ENCODE measurements around the gene SYNPO2. TPM values are rescaled to one million over a fixed set of nuclear protein-coding genes. Genes with fewer than 3 reads are reported as not detected.

SYNPO2 gene
- total and polyA plus RNA-seq, 3 experiments from 2014 or later: 0.16 to 0.22 (median 0.21) TPM

GRCh38 chr4:119097282-119097900, 208.7 kb downstream of the SYNPO2 start:
- H3K36me3 ChIP-seq (ENCODE audit: insufficient read depth, low read length): no peaks in the 10 kb centered on the region
- no peak for DNase-seq
- Mint-ChIP-seq H3K4me3 (no peak overlapping the region), H3K9me3 (peaks cover 0 to 4% (median 0%) of the 10 kb centered on the region in 5 donors), H3K27me3 (peaks cover 5 to 21% of the 10 kb centered on the region in 2 donors), H3K4me1 (peaks cover 9 to 21% (median 17%) of the 10 kb centered on the region in 3 donors), H3K27ac (no peak overlapping the region), H3K36me3 (peaks cover 0 to 3% (median 0%) of the 10 kb centered on the region in 3 donors)
- H3K4me3 ChIP-seq (ENCODE audit: low read length): no peak overlapping the region
- H3K27me3 ChIP-seq (ENCODE audit: insufficient read depth, low read length, poor library complexity, severe bottlenecking): no peaks in the 10 kb centered on the region
- no peaks in the 10 kb centered on the region for H3K9me3 ChIP-seq (ENCODE audit: low read length)
- no peaks in the 10 kb centered on the region for H3K4me1 ChIP-seq (ENCODE audit: insufficient read depth, low read length)
- ChIA-PET POLR2A (no interaction called here), CTCF (no interaction called here)
- no peak overlapping the region for H3K27ac ChIP-seq (ENCODE audit: low read depth, low read length)

- CTCF ChIA-PET: no interaction called here
- POLR2A ChIA-PET: no interaction called here
- H3K9me3 Mint-ChIP-seq: peaks cover 0 to 4% (median 0%) of the 10 kb centered on the region in 5 donors
- H3K4me3 Mint-ChIP-seq: no peak overlapping the region
- peaks cover 9 to 22% (median 17%) of the 10 kb centered on the region in 3 donors for H3K4me1 Mint-ChIP-seq
- Histone ChIP-seq H3K36me3 (ENCODE audit: insufficient read depth, low read length) (no peaks in the 10 kb centered on the region), H3K27me3 (ENCODE audit: insufficient read depth, low read length, poor library complexity, severe bottlenecking) (no peaks in the 10 kb centered on the region), H3K9me3 (ENCODE audit: low read length) (no peaks in the 10 kb centered on the region), H3K27ac (ENCODE audit: low read depth, low read length) (no peak overlapping the region), H3K4me1 (ENCODE audit: insufficient read depth, low read length) (no peaks in the 10 kb centered on the region), H3K4me3 (ENCODE audit: low read length) (no peak overlapping the region)
- peaks cover 0 to 3% (median 0%) of the 10 kb centered on the region in 3 donors for H3K36me3 Mint-ChIP-seq
- no peak for DNase-seq
- peaks cover 3 to 20% of the 10 kb centered on the region in 2 donors for H3K27me3 Mint-ChIP-seq
- no peak overlapping the region for H3K27ac Mint-ChIP-seq
These were observed 209.7 kb downstream of the SYNPO2 start for GRCh38 chr4:119098306-119098705.

GRCh38 chr4:119099227-119099810, 210.7 kb downstream of the SYNPO2 start:
- H3K27ac ChIP-seq (ENCODE audit: low read depth, low read length): no peak overlapping the region
- peaks cover 0 to 3% (median 0%) of the 10 kb centered on the region in 3 donors for H3K36me3 Mint-ChIP-seq
- POLR2A ChIA-PET: no interaction called here
- H3K27me3 Mint-ChIP-seq: peaks cover 2 to 16% of the 10 kb centered on the region in 2 donors
- H3K4me1 Mint-ChIP-seq: peaks cover 9 to 24% (median 17%) of the 10 kb centered on the region in 3 donors
- H3K4me1 ChIP-seq (ENCODE audit: insufficient read depth, low read length): no peaks in the 10 kb centered on the region
- peaks cover 0 to 4% (median 0%) of the 10 kb centered on the region in 5 donors for H3K9me3 Mint-ChIP-seq
- H3K36me3 ChIP-seq (ENCODE audit: insufficient read depth, low read length): no peaks in the 10 kb centered on the region
- CTCF ChIA-PET: no interaction called here
- H3K27me3 ChIP-seq (ENCODE audit: insufficient read depth, low read length, poor library complexity, severe bottlenecking): no peaks in the 10 kb centered on the region
- DNase-seq: no peak
- H3K27ac Mint-ChIP-seq: no peak overlapping the region
- H3K4me3 ChIP-seq (ENCODE audit: low read length): no peak overlapping the region
- no peak overlapping the region for H3K4me3 Mint-ChIP-seq
- no peaks in the 10 kb centered on the region for H3K9me3 ChIP-seq (ENCODE audit: low read length)

GRCh38 chr4:119100655-119101054, 212.0 kb downstream of the SYNPO2 start:
- CTCF ChIA-PET: no interaction called here
- Histone ChIP-seq H3K4me1 (ENCODE audit: insufficient read depth, low read length) (no peaks in the 10 kb centered on the region), H3K36me3 (ENCODE audit: insufficient read depth, low read length) (no peaks in the 10 kb centered on the region), H3K4me3 (ENCODE audit: low read length) (no peak overlapping the region), H3K27me3 (ENCODE audit: insufficient read depth, low read length, poor library complexity, severe bottlenecking) (no peaks in the 10 kb centered on the region), H3K27ac (ENCODE audit: low read depth, low read length) (no peak overlapping the region), H3K9me3 (ENCODE audit: low read length) (no peaks in the 10 kb centered on the region)
- H3K9me3 Mint-ChIP-seq: no peaks in the 10 kb centered on the region
- peaks cover 0 to 16% of the 10 kb centered on the region in 2 donors for H3K27me3 Mint-ChIP-seq
- no peak for DNase-seq
- peaks cover 8 to 18% (median 11%) of the 10 kb centered on the region in 3 donors for H3K4me1 Mint-ChIP-seq
- POLR2A ChIA-PET: no interaction called here
- H3K27ac Mint-ChIP-seq: no peak overlapping the region
- no peak overlapping the region for H3K4me3 Mint-ChIP-seq
- H3K36me3 Mint-ChIP-seq: peaks cover 0 to 3% (median 0%) of the 10 kb centered on the region in 3 donors

GRCh38 chr4:119103263-119103662, 214.6 kb downstream of the SYNPO2 start:
- no peak overlapping the region for H3K27ac Mint-ChIP-seq
- H3K4me1 Mint-ChIP-seq: peaks cover 0 to 8% (median 4%) of the 10 kb centered on the region in 3 donors
- no peaks in the 10 kb centered on the region for H3K9me3 Mint-ChIP-seq
- Histone ChIP-seq H3K36me3 (ENCODE audit: insufficient read depth, low read length) (no peaks in the 10 kb centered on the region), H3K9me3 (ENCODE audit: low read length) (no peaks in the 10 kb centered on the region), H3K4me1 (ENCODE audit: insufficient read depth, low read length) (no peaks in the 10 kb centered on the region), H3K27ac (ENCODE audit: low read depth, low read length) (no peak overlapping the region), H3K27me3 (ENCODE audit: insufficient read depth, low read length, poor library complexity, severe bottlenecking) (no peaks in the 10 kb centered on the region), H3K4me3 (ENCODE audit: low read length) (no peak overlapping the region)
- no peak for DNase-seq
- CTCF ChIA-PET: interaction anchor here (2.4 kb wide), 1 partner anchor 61 kb away, joined by 8 read pairs; no protein-coding TSS in a partner anchor
- H3K4me3 Mint-ChIP-seq: no peak overlapping the region
- H3K36me3 Mint-ChIP-seq: peaks cover 0 to 3% (median 0%) of the 10 kb centered on the region in 3 donors
- peaks cover 0 to 10% of the 10 kb centered on the region in 2 donors for H3K27me3 Mint-ChIP-seq
- POLR2A ChIA-PET: no interaction called here

- H3K9me3 Mint-ChIP-seq: no peaks in the 10 kb centered on the region
- DNase-seq: no peak
- Histone ChIP-seq H3K9me3 (ENCODE audit: low read length) (no peaks in the 10 kb centered on the region), H3K36me3 (ENCODE audit: insufficient read depth, low read length) (no peaks in the 10 kb centered on the region), H3K4me1 (ENCODE audit: insufficient read depth, low read length) (no peaks in the 10 kb centered on the region), H3K27me3 (ENCODE audit: insufficient read depth, low read length, poor library complexity, severe bottlenecking) (no peaks in the 10 kb centered on the region), H3K4me3 (ENCODE audit: low read length) (no peak overlapping the region), H3K27ac (ENCODE audit: low read depth, low read length) (no peak overlapping the region)
- peaks cover 0 to 8% (median 4%) of the 10 kb centered on the region in 3 donors for H3K4me1 Mint-ChIP-seq
- CTCF ChIA-PET: no interaction called here
- no peak overlapping the region for H3K27ac Mint-ChIP-seq
- POLR2A ChIA-PET: no interaction called here
- no peak overlapping the region for H3K4me3 Mint-ChIP-seq
- peaks cover 0 to 10% of the 10 kb centered on the region in 2 donors for H3K27me3 Mint-ChIP-seq
- H3K36me3 Mint-ChIP-seq: no peaks in the 10 kb centered on the region
These were observed 216.1 kb downstream of the SYNPO2 start for GRCh38 chr4:119104644-119105273.

- no peak for DNase-seq
- no peak overlapping the region for H3K4me3 ChIP-seq (ENCODE audit: low read length)
- H3K36me3 Mint-ChIP-seq: no peaks in the 10 kb centered on the region
- no peaks in the 10 kb centered on the region for H3K9me3 ChIP-seq (ENCODE audit: low read length)
- H3K27ac Mint-ChIP-seq: no peak overlapping the region
- H3K27me3 ChIP-seq (ENCODE audit: insufficient read depth, low read length, poor library complexity, severe bottlenecking): no peaks in the 10 kb centered on the region
- peaks cover 0 to 8% (median 4%) of the 10 kb centered on the region in 3 donors for H3K4me1 Mint-ChIP-seq
- no peaks in the 10 kb centered on the region for H3K4me1 ChIP-seq (ENCODE audit: insufficient read depth, low read length)
- H3K36me3 ChIP-seq (ENCODE audit: insufficient read depth, low read length): no peaks in the 10 kb centered on the region
- H3K9me3 Mint-ChIP-seq: no peaks in the 10 kb centered on the region
- H3K27ac ChIP-seq (ENCODE audit: low read depth, low read length): no peak overlapping the region
- H3K27me3 Mint-ChIP-seq: peaks cover 1 to 5% of the 10 kb centered on the region in 2 donors
- no peak overlapping the region for H3K4me3 Mint-ChIP-seq
- ChIA-PET CTCF (no interaction called here), POLR2A (no interaction called here)
These were observed 217.0 kb downstream of the SYNPO2 start for GRCh38 chr4:119105605-119106004.

Data from CD8-positive, alpha-beta memory T cell (primary cell).